HG02798 (cell line): ENCODE results near the gene ABHD10.
A peak's percentile ranks its signal among the peaks of the same experiment; 100 is the strongest.

Experiments
- ATAC-seq: cut with Tn5 transposase; IDR thresholded peaks from one replicate; pipeline ENCODE4 v1.9.1; 2021; ENCODE audit warnings: mild to moderate bottlenecking; ENCODE audit not compliant: unreplicated experiment, poor library complexity

Gene ABHD10

DNA sequence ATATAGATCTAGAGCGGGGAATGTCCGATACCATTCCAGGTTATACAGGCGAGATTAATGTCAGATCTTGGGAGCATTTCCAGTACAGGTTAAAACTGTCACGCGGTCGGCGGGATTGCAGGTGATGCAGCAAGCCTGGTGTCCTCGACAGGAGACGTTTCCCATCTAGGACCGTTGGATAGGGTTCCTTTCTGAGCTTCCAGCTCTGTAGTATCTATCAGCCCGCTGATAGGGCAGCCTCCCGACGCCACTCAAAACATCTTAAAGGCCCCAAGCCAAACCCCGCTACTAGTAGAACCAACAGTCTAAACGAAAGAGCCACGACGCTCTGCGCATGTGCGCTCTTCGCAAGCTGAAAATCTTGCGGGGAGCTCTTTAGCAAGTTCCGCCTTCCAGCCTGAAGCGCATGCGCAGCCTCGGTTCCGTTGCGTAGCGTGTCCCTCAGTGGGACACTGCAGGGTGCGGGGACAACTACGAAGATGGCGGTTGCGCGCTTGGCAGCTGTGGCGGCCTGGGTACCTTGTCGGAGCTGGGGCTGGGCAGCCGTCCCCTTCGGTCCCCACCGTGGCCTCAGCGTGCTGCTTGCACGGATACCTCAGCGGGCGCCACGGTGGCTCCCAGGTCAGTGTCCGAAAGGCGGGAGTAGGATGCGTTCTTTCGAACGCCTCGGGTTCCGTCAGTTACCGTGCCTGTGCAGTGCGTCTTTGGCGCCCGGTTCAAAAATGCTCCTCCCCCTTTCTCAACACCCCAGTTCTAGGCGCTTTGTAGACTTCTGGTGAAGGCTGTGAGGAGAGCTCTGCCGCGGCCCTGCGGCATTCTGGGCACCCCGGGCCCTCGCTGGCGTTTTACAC lies at the start of gene ABHD10:
ABHD10 (plus strand) TSS at position 444 of the 851 bp plus-strand sequence; CDS start at position 480, 36 bp downstream.
- ATAC-seq: peak; percentile 95

DNA sequence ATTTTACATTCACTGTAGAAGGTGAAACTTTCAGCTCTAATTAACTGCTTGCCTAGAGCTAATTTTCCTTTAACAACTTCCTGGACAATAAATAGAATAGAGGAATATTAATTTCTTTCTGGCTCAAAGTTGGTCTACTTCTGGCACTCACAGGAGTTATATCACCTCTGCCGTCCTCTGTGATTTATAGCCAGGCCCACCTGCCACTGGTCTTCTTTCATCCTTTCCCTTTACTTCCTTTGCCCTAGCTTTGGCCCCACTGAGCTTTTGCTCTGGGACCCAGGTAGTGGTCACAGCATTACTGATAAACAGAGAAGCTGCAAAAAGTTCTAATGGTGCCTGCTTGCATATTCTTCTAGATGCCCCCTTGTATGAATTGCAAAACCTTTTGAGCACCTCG lies 49.3 kb upstream of the ABHD10 start:
- ATAC-seq: no peak

GRCh38 chr3:111932946-111933345 lies 45.9 kb upstream of the ABHD10 start:
- ATAC-seq: no peak

GRCh38 chr3:111936191-111936841 lies 42.5 kb upstream of the ABHD10 start:
- ATAC-seq: no peak

DNA sequence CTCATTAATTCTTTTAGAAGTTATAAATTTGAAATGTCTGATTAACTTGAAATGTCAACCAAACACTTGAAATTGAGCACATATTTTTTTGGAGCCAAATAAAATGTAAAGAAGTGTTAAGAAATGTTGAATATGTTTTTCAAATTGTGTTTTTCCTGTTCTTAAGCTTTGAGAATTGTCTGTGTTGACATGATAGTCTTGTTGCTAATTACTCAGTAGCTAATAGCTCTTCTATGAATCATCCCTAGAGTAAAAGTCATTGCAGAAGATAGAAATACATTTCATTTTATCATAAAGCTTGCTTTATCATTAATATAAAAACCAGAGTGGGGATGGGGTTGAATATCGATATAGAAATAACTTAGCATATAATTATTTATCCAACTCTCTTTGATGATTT lies 41.9 kb upstream of the ABHD10 start:
- ATAC-seq: no peak

- ATAC-seq: no peak
These were observed 41.0 kb upstream of the ABHD10 start for GRCh38 chr3:111937871-111938270.

GRCh38 chr3:111939873-111940272 lies 39.0 kb upstream of the ABHD10 start:
- no peak for ATAC-seq

DNA sequence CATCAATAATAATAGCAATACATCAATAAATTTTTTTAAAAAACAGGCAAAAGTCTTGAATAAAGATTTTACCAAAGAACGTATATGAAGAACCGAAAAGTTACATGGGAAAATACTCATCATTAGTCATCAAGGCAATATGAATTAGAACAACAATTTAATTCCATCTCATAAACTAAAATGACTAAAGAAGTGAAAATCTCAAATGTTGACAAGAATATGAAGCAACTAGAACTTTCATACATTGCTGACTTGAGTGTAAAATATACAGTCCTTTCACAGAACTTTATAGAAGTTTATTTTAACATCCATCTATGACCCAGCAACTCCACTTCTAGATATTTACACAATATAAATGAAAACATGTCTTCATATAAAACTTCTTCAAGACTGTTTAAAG lies 35.3 kb upstream of the ABHD10 start:
- no peak for ATAC-seq

GRCh38 chr3:111944372-111944771 lies 34.5 kb upstream of the ABHD10 start:
- no peak for ATAC-seq

- ATAC-seq: no peak
These were observed 31.6 kb upstream of the ABHD10 start for GRCh38 chr3:111947231-111947630.

DNA sequence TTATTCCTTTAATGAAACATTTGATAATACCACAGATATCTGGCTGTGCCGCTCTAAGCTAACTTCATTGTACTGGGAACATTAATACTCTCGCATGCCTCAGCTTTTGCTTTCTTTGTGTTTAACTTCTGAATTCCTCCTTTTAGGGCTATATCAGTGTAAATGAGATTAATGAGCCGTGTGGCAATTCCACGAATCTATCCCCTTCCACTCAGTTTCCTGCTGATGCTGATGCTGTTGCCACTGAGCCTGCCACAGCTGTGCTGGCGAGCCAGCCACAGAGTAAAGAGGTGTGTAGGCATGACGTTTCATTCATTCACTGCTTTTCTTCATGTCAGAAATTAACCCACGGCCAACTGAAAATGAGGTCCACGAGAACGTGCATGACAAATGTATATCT lies 30.0 kb upstream of the ABHD10 start:
- no peak for ATAC-seq

DNA sequence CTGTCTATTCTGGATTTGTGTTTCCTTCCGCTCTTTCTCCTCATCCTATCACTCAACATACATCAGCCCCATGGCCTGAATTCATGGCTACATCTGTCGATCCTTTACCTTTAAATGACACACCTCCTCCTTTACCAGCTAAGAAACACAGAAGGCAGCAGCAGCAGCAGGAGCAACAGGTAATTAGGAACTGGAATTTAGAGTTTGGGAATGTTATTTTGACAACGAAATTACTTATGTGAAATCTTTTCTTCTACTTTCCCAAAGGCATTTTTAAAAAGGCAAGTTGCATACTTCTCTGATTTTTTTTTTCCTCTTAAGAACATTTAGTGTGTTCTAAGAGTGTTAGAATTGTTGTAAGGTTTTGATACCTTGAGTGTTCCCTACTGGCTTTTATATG lies 29.1 kb upstream of the ABHD10 start:
- no peak for ATAC-seq

DNA sequence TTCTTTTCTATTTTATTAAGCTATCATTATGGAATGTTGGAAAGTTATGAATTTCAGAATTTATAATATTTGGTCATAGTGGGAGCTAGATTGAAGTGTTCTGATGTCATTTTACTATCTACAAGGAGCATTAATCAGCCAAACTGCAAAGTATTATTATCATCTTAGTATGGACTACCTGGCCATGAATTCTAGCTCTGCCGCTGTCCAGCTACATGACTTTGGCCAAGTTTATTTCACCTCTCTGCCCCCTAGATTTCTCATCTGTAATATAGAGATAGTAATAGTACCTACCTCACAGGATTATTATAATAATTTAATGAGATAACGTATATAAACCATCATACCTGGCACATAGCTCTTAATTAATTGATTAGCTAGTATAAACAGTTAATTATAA lies 27.8 kb upstream of the ABHD10 start:
- no peak for ATAC-seq

GRCh38 chr3:111952086-111952485 lies 26.7 kb upstream of the ABHD10 start:
- no peak for ATAC-seq

DNA sequence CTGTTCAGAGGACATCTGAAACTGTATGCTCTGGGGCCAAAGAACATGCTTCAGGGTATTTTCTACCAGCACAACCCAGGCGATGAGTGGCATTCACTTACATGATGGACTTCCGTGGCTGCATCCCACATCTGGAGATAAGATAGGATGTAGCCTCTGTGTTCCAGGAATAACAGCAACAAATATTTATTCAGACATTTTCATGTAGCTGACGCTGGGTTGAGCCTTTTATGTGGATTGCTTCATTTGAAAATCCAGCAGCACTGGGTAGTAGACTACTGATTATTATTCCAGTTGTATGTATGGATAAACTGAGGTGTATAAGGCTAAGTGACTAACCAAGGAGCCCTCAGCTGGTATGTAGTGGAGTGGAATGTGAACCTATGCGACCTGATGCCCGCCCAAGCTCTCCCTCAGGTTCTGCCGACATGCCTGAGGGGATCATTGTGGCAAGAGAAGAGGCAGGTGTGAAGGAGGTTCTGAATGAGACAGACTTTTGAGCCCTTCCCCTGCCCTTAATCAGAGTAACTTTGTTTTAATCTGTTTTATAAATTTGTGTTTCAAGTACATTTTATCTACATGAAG lies 25.9 kb upstream of the ABHD10 start:
- ATAC-seq: no peak

DNA sequence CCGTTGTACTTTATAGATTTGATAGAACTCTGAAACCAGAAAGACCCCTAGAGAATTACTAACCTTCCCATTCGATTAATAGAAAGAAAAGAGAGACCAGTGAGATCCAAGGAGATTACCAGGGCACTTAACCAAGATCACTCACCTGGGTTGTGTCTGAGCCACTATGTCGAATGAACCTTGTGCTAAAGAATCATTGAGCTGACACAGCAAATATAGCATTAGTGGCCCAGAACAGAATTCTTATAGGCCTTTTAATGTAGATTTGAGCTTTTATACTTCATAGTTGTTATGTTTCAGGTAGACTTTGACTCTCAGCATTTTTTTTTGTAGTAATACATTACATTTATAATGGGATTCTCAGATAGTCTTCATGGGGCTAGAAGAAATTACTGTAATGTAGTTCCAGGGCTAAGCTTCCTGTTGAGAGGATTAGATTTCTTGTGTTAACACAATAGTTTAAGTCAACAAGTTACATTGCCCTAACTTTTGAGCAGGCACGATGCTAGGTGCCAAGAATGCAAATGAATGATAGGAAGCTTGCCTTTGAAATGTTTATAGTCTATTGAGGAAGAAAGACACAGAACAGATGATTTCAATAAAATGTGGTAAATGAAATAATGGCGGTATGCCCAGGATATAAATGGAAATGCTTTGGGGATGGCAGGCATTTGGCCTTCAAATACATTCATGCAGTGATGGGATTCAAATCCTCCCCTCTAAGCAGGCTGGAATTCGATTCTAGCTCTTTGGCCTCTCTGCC lies 24.4 kb upstream of the ABHD10 start:
- no peak for ATAC-seq

- no peak for ATAC-seq
These were observed 22.9 kb upstream of the ABHD10 start for GRCh38 chr3:111955876-111956275.

DNA sequence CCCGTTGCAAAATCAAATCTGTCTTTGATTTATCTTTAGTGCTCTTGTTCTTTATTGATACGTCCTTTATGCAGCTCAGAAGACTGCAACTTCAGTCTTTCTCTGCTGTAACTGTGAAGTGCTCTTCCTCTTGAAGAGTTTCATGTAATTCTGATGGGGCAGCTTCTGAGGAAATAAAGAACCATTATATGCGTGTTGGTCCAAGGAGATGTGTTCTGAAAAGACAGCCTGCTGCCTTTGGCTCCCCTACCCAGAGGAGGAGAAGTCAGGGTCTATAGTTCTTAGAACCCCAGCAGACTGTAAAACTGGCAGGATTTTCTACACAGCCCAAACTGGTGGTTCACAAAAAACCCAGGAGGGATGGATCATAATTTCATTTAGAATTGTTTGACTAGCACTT lies 22.4 kb upstream of the ABHD10 start:
- ATAC-seq: no peak

DNA sequence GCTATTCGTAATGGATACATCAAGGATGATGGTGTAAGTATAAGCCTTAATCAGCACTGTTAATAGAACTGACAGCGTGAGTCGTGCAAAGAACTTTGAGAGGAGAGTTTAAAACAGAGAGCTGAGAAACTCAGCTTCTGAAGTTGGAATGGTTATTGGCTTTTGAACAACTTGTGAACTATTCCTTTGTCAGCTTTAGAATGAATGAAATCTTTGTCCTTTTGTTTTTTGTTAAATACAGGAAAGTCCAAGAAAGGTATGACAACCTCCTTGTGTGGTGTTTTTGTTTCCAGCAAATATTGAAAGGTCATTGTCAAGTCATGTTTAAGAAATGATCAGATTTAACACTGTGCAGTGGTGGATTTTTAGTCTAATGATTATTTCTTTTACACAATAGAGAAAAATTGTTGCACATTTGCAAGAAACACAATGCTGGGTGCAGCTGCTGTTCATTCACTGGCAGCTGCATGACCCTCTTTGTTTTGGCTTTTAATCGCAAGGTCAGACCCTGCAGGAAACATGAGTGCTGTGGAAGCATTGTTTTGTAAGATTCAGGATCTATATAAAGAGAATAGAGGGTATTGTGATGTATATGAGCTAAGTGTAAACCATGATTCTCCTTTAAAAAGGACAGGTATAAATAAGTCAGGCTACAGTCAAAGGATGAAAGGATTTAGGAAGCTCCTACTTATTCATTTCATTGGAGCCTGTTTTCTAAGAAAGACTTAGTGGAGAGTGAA lies 21.7 kb upstream of the ABHD10 start:
- ATAC-seq: no peak
